HG03460 (cell line): ENCODE measurements around the gene DYNAP.

Source experiments
- ATAC-seq: cut with Tn5 transposase; IDR thresholded peaks from one replicate; pipeline ENCODE4 v1.9.1; 2021; ENCODE audit not compliant: unreplicated experiment

Gene DYNAP

GRCh38 chr18:54630963-54631362 is 39.9 kb downstream of the DYNAP start:
- no peak for ATAC-seq

- ATAC-seq = no peak
Measured at GRCh38 chr18:54636217-54636616, 45.2 kb downstream of the DYNAP start.

GRCh38 chr18:54641734-54642133 is 50.7 kb downstream of the DYNAP start:
- no peak for ATAC-seq

DNA sequence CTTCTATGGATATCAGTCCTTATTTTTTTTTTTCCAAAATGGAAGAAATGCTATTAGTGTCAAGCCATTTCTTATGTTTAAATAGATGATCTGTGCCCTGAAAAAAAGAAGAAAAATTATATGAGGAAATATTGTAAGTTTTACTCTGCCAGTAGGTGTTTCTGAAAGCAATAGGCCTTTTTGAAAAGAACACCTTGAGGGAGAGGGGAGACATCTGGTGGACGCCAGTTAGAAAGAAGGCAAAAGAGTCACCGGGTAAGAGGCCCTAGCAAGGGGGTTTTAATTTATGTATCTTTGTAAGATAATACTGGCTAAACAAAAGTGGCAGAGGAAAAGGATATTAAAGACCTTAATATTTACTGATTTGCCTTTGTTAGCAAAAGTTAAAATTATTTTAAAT is 56.1 kb downstream of the DYNAP start:
- no peak for ATAC-seq
